ENCODE results near the gene MSANTD3.
"Not testable (repeated sequence)": the region's sequence is repeated elsewhere in the genome, so short reads cannot be mapped to it uniquely, and the experiment has no call there.

MSANTD3 gene

GRCh38 chr9:100430286-100430940, 3.5 kb downstream of the MSANTD3 start:
- FAIRE-seq, result no peak

GRCh38 chr9:100431886-100432285, 4.9 kb downstream of the MSANTD3 start:
- no peak for FAIRE-seq

GRCh38 chr9:100432736-100433135, 5.8 kb downstream of the MSANTD3 start:
- no peak for FAIRE-seq

GRCh38 chr9:100436571-100436970, 9.6 kb downstream of the MSANTD3 start:
- no peak for FAIRE-seq

- FAIRE-seq, result peak; percentile 43
Measured at GRCh38 chr9:100437860-100438805, 11.2 kb downstream of the MSANTD3 start.

GRCh38 chr9:100440071-100440470, 13.1 kb downstream of the MSANTD3 start:
- no peak for FAIRE-seq

GRCh38 chr9:100440487-100440886, 13.5 kb downstream of the MSANTD3 start:
- FAIRE-seq, result not testable (repeated sequence)

GRCh38 chr9:100441911-100442361, 15.0 kb downstream of the MSANTD3 start:
- no peak for FAIRE-seq

- no peak for FAIRE-seq
Measured at GRCh38 chr9:100443781-100444768, 17.1 kb downstream of the MSANTD3 start.

- no peak for FAIRE-seq
Measured at GRCh38 chr9:100445161-100445902, 18.4 kb downstream of the MSANTD3 start.

DNA sequence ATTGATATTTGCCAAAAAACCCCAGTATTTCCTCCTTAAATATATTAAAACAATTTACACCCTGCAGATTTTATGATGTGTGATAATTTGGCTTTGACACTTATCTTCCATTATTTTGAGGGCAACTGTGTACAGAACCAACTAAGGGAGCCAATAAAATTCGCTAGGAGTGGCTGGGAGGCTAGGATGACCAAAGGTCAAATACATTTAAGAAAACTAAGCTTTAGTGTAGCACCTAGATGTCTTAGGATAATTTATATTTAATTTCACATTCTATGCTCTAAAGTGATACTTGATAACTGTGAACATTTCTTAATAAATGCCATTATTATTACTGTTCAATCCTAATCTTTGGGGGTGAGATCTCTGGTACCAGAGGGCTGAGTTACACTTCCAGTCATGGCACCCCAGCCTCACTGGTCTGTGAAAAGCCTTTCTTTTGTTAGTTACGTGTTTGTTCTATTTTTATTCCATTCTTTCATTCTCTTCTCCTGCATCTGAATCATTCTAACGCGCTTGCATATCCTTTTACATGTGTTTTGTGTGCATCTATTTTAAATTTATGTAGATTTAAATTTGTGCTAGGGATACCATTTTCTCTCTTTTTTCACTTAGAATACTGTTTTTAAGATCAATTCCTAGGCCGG, 19.1 kb downstream of the MSANTD3 start:
- FAIRE-seq, result no peak

GRCh38 chr9:100447041-100447440, 20.1 kb downstream of the MSANTD3 start:
- FAIRE-seq, result no peak

DNA sequence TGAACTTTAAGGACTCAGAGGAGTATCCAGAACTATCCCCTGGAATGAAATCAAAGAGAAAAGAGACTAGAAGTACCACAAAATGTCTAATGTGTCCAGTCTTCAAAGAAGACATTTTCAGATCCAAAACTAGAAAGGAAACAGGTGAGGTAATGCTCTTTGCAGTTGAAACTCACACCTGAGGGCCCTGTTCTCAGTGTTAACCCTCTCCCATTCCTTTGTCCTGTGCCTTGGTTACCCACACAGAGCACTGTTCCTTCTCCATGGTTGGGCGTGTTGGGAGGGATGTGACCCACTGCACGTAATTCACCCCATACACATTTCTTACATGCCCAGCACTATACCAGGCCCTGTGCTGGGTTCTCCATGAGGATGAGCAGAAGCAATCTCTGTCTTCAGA, 21.3 kb downstream of the MSANTD3 start:
- no peak for FAIRE-seq

- FAIRE-seq, result no peak
Measured at GRCh38 chr9:100449420-100449819, 22.5 kb downstream of the MSANTD3 start.

GRCh38 chr9:100452894-100453293, 26.0 kb downstream of the MSANTD3 start:
- FAIRE-seq, result no peak

GRCh38 chr9:100455470-100455869, 28.5 kb downstream of the MSANTD3 start:
- FAIRE-seq, result no peak

DNA sequence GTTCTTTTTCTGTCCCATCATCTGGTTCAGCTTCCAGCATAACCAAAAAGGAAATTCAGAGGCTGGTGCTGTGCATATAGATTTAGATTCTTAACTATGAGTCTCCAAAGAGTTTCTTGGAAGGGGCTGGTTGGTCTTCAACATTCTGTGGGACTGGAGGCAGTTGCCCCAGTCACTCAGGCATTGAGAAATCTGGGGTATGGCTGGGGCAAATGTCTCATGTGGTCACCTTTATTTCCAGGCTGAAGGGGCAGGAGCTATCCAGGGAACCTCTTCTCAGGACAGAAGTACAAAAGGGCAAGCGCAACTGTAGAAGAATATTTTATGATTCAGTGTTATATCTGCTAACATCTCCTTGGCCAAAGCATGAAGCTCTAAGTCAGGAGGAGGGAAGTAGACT, 30.6 kb downstream of the MSANTD3 start:
- no peak for FAIRE-seq

- no peak for FAIRE-seq
Measured at GRCh38 chr9:100459963-100460362, 33.0 kb downstream of the MSANTD3 start.

GRCh38 chr9:100465274-100465673, 38.3 kb downstream of the MSANTD3 start:
- FAIRE-seq, result no peak

DNA sequence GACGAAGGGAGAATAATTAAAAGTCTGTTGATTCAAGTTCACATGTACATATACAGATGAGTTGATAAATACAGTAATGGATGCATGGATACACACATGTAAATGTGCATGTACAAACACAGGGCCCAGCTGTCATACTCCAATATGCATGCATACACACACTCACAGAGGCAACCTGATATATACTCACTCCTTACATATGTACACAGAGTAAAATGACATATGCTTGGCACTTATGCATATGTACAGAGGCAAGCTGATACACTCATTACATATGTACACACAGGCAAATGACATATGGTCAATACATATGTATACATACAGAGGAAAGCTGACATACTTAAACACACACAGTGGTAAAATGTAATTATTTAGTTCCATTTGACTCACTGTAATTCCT, 38.8 kb downstream of the MSANTD3 start:
- no peak for FAIRE-seq

- no peak for FAIRE-seq
Measured at GRCh38 chr9:100466171-100466828, 39.4 kb downstream of the MSANTD3 start.

Data from TTC549 (cell line).